GM19023 (cell line): ENCODE data around the gene CAST.
"Not testable (repeated sequence)": the region's sequence is repeated elsewhere in the genome, so short reads cannot be mapped to it uniquely, and the experiment has no call there.

Source experiments
- ATAC-seq: cut with Tn5 transposase; IDR thresholded peaks from one replicate; pipeline ENCODE4 v1.9.1; 2021; ENCODE audit warnings: mild to moderate bottlenecking, moderate library complexity; ENCODE audit not compliant: unreplicated experiment

The CAST gene

DNA sequence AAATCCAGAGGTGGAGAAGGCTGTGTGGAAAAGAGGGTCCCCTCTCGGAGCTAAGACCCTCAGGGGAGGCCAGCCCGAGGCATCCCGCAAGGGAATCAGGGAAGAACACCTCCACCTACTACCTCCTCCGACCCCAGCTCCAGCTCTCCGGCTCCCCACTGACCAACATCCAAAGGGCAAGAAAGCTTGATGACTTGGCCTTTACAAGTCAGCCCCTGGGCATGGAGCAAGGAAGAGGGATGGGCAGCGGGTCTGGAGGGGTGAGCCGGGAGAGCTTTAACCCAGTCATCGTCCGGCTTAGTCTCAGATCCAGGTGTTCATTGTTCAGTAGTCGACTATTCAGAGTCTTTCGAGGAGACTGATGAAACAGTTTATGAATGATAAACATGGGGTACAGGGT lies 113.5 kb downstream of the CAST start:
- no peak for ATAC-seq

DNA sequence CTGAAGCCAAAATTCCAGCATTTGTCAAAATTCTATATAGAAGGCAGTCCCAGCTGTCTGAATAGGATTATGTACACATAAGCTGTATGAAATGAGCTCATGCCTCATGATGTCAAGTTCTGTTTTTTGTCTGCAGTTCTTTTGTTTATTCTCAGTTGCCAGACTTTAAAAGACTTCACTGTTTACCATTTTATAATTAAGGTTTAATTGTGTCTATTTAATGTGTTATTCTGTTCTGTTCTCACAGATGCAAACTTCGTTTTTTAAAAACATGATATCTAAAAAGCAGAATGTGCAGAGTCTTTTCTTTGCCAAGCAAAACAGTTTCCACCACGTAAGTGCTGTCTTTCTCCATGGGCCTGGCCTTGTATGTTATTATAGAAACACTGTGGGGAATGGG lies 114.4 kb downstream of the CAST start:
- no peak for ATAC-seq

DNA sequence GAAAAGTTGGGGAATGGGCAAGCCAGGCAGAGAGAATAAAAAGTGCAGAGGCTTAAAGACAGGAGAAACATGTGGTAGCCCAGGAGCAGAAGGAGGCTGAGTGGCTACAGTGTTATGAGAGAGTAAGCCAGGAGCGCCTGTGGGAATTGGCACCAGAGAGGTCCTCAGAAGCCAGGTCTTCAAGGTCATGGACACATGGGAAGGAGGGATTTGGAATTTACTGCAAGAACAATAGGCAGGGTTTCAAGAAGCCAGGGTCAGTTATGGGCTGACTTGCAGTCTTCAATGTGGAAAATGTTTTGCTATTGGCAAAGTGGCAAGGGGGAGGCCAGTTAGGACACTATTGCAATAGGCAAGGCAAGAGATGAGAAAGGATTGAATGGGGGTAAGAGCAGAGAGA lies 116.2 kb downstream of the CAST start:
- no peak for ATAC-seq

- ATAC-seq = no peak
These were observed 118.5 kb downstream of the CAST start for GRCh38 chr5:96780626-96781025.

- no peak for ATAC-seq
These were observed 119.1 kb downstream of the CAST start for GRCh38 chr5:96781031-96781971.

- ATAC-seq = no peak
These were observed 121.2 kb downstream of the CAST start for GRCh38 chr5:96783326-96783725.

- no peak for ATAC-seq
These were observed 123.3 kb downstream of the CAST start for GRCh38 chr5:96785326-96786109.

- no peak for ATAC-seq
These were observed 126.1 kb downstream of the CAST start for GRCh38 chr5:96788112-96788749.

- no peak for ATAC-seq
These were observed 127.7 kb downstream of the CAST start for GRCh38 chr5:96789794-96790330.

DNA sequence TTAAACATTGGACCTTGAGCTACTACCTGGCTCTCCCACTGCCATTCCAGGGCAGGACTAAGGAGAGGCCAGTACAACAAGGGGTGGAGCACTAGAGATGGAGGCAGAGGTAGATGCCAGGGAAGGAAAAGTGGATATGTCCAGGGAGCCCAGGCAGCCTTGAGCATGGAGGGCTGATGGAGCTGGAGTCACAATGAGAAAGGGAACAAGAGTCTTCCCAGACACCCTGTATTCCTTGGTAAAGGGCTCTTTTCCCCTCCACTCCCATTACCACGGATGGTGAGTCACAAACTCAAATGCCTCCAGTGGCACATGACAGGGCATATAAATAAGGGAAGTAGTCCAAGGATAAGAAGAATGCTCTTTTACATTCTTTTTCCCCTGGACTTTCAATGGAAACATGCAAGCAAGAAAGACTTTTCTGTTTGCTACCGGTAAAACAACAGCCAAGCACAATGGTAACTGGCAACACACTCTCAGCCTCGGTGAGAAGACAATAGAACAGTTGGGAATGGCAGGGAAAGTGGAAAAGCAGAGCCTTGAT lies 128.9 kb downstream of the CAST start:
- ATAC-seq = no peak

GRCh38 chr5:96794757-96795156 lies 132.6 kb downstream of the CAST start:
- no peak for ATAC-seq

- no peak for ATAC-seq
These were observed 133.4 kb downstream of the CAST start for GRCh38 chr5:96795626-96796025.

DNA sequence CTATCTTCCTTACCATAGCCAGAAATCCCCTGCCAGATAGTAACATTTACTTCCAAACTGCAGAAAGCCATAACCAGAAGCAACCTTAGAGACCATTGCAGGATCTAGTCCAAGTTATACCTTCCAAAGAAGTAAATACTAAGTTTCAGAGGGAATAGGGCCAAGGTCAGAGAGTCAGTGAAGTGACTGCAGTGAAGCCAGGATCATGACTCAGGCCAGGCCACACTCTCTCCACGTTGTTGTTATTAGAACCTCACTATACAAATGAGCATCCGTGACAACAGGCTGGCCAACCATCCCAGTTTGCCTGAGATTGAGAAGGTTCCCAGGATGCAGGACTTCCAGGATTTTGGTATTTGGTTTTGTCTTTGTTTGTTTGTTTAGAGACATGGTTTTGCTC lies 134.3 kb downstream of the CAST start:
- no peak for ATAC-seq

GRCh38 chr5:96801718-96802117 lies 139.5 kb downstream of the CAST start:
- not testable (repeated sequence) for ATAC-seq

- peak; percentile 40 for ATAC-seq
These were observed 145.0 kb downstream of the CAST start for GRCh38 chr5:96807075-96807654.

- ATAC-seq = no peak
These were observed 146.3 kb downstream of the CAST start for GRCh38 chr5:96808541-96808828.

DNA sequence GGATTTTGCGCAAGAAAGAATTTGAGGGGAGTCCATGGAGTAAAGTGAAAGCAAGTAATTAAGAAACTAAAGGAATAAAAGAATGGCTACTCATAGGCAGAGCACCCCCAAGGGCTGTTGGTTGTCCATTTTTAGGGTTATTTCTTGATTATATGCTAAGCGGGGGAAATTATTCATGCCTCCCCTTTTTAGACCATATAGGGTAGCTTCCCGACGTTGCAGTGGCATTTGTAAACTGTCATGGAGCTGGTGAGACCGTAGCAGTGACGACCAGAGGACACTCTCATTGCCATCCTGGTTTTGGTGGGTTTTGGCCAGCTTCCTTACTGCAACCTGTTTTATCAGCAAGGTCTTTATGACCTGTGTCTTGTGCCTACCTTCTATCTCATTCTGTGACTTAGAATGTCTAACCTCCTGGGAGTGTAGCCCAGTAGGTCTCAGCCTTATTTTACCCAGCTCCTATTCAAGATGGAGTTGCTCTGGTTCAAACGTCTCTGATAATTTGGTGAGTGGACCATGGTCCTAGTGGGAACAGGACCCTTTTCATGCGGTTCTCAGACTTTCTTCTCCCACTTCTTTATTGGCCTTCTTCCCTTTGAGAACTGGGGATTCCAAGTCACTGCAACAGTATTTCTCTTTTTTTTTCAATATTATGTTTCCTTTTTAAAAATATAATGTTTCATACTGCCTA lies 146.8 kb downstream of the CAST start:
- ATAC-seq = no peak

GRCh38 chr5:96809921-96810320 lies 147.7 kb downstream of the CAST start:
- no peak for ATAC-seq

GRCh38 chr5:96812851-96813250 lies 150.7 kb downstream of the CAST start:
- ATAC-seq = no peak

GRCh38 chr5:96814041-96814440 lies 151.9 kb downstream of the CAST start:
- no peak for ATAC-seq
